ENCODE results near the gene FAM120A. TPM values are rescaled to one million over a fixed set of nuclear protein-coding genes. Genes with fewer than 3 reads are reported as not detected.

The FAM120A gene
- total and polyA plus RNA-seq, 9 donors = 37.9 to 130 (median 78.9) TPM

GRCh38 chr9:93513606-93514005 is 62.1 kb downstream of the FAM120A start:
- no peak for TF ChIP-seq POLR2A (IDR thresholded peaks at IDR 0.05)
- TF ChIP-seq, protein P1, sequence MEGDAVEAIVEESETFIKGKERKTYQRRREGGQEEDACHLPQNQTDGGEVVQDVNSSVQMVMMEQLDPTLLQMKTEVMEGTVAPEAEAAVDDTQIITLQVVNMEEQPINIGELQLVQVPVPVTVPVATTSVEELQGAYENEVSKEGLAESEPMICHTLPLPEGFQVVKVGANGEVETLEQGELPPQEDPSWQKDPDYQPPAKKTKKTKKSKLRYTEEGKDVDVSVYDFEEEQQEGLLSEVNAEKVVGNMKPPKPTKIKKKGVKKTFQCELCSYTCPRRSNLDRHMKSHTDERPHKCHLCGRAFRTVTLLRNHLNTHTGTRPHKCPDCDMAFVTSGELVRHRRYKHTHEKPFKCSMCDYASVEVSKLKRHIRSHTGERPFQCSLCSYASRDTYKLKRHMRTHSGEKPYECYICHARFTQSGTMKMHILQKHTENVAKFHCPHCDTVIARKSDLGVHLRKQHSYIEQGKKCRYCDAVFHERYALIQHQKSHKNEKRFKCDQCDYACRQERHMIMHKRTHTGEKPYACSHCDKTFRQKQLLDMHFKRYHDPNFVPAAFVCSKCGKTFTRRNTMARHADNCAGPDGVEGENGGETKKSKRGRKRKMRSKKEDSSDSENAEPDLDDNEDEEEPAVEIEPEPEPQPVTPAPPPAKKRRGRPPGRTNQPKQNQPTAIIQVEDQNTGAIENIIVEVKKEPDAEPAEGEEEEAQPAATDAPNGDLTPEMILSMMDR (IDR thresholded peaks at IDR 0.05) = no peak
- TF ChIP-seq EP300 (IDR thresholded peaks at IDR 0.05) = no peak
- H3K36me3 ChIP-seq = no peaks in the 10 kb centered on the region
- no peaks in the 10 kb centered on the region for H3K27me3 ChIP-seq
- no peak overlapping the region for H3K4me3 ChIP-seq
- no peak for DNase-seq
- peaks cover 19% of the 10 kb centered on the region for H3K4me1 ChIP-seq (ENCODE audit: insufficient read depth)
- 24 to 65% (median 35%) methylated on average over 9 of the region's 9 CpGs for WGBS, 3 donors
- no peak overlapping the region for H3K27ac ChIP-seq
- intact Hi-C loops (cut with DNase I) = loop anchor here in 1 of 4 donors (10.0 kb wide), 1 partner anchor 59 kb away; the partner anchor contains the start of genes FAM120A and FAM120AOS
- H3K9me3 ChIP-seq = no peaks in the 10 kb centered on the region

GRCh38 chr9:93517331-93517730 is 65.8 kb downstream of the FAM120A start:
- Histone ChIP-seq H3K4me3 (no peak overlapping the region), H3K27ac (no peak overlapping the region), H3K36me3 (no peaks in the 10 kb centered on the region), H3K27me3 (no peaks in the 10 kb centered on the region), H3K9me3 (no peaks in the 10 kb centered on the region), H3K4me1 (ENCODE audit: insufficient read depth) (peaks cover 16% of the 10 kb centered on the region)
- intact Hi-C loops (cut with DNase I) = loop anchor here in 1 of 4 donors (10.0 kb wide), 1 partner anchor 63 kb away; the partner anchor contains the start of genes FAM120A and FAM120AOS
- WGBS, 3 donors = 68 to 84% (median 74%) methylated on average over 1 of the region's 1 CpG
- DNase-seq = no peak
- TF ChIP-seq POLR2A (IDR thresholded peaks at IDR 0.05) (no peak), EP300 (IDR thresholded peaks at IDR 0.05) (no peak)
- TF ChIP-seq, protein P1 (IDR thresholded peaks at IDR 0.05) = no peak

DNA sequence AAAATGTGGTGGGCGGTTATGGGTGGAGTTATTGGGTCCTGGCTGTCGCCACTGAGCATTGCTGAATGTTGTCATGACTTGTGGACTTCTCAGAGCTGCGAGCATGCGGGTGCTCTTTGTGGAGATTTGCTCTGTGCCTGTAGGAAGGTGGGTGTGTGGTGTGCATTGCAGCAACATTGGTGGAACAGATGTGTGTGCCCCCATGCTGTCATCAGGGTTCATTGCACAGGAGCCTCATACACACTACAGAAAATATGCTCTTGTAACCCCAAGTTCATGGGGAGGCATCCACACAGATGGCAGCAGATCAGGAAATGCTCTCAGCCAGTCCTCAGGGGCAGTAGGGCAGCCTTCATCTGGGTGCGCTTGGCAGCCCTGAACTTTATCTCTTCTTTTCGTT is 69.0 kb downstream of the FAM120A start:
- H3K4me1 ChIP-seq (ENCODE audit: insufficient read depth) = peaks cover 3% of the 10 kb centered on the region
- no peak for DNase-seq
- no peaks in the 10 kb centered on the region for H3K27me3 ChIP-seq
- intact Hi-C loops (cut with DNase I) = no loop called here
- 71 to 78% (median 73%) methylated on average over 6 of the region's 6 CpGs for WGBS, 3 donors
- no peak for TF ChIP-seq POLR2A (IDR thresholded peaks at IDR 0.05)
- TF ChIP-seq, protein P1 (IDR thresholded peaks at IDR 0.05) = no peak
- TF ChIP-seq EP300 (IDR thresholded peaks at IDR 0.05) = no peak
- H3K27ac ChIP-seq = no peak overlapping the region
- no peaks in the 10 kb centered on the region for H3K36me3 ChIP-seq
- H3K4me3 ChIP-seq = no peak overlapping the region
- H3K9me3 ChIP-seq = no peaks in the 10 kb centered on the region

GRCh38 chr9:93522736-93523135 is 71.3 kb downstream of the FAM120A start:
- no peaks in the 10 kb centered on the region for H3K9me3 ChIP-seq
- no peak overlapping the region for H3K27ac ChIP-seq
- no peaks in the 10 kb centered on the region for H3K27me3 ChIP-seq
- H3K4me3 ChIP-seq = no peak overlapping the region
- intact Hi-C loops (cut with DNase I) = no loop called here
- peaks cover 3% of the 10 kb centered on the region for H3K4me1 ChIP-seq (ENCODE audit: insufficient read depth)
- TF ChIP-seq, protein P1 (IDR thresholded peaks at IDR 0.05) = no peak
- TF ChIP-seq EP300 (IDR thresholded peaks at IDR 0.05) (no peak), POLR2A (IDR thresholded peaks at IDR 0.05) (no peak)
- WGBS, 3 donors = 81 to 89% (median 89%) methylated on average over 3 of the region's 3 CpGs
- H3K36me3 ChIP-seq = no peaks in the 10 kb centered on the region
- no peak for DNase-seq
